HG03439 (cell line): ENCODE data around the gene NCK2.
A peak's percentile ranks its signal among the peaks of the same experiment; 100 is the strongest.

Experiments
- ATAC-seq: cut with Tn5 transposase; IDR thresholded peaks from one replicate; pipeline ENCODE4 v1.9.1; 2021; ENCODE audit warnings: mild to moderate bottlenecking, moderate library complexity; ENCODE audit not compliant: unreplicated experiment

The NCK2 gene

GRCh38 chr2:105808423-105809096 is 63.8 kb downstream of the NCK2 start:
- no peak for ATAC-seq

DNA sequence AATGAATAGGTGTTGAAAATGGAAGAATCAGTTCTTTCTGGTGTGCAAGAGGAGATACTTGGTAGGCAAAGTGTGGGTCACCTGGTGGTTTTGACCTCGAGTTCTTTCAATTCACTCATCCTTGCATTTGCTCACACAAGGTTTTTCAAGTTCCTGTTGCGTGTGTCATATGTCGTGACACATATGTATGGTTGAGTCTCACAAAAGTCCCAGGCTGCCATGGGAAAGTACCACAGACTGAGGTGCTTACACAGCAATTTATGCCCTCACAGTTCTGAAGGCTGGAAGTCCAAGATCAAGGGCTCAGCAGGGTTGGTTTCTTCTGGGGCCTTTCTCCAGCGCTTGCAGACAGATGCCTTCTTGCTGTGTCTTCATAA is 64.4 kb downstream of the NCK2 start:
- peak; percentile 43 for ATAC-seq

GRCh38 chr2:105809723-105810122 is 65.0 kb downstream of the NCK2 start:
- ATAC-seq = no peak

DNA sequence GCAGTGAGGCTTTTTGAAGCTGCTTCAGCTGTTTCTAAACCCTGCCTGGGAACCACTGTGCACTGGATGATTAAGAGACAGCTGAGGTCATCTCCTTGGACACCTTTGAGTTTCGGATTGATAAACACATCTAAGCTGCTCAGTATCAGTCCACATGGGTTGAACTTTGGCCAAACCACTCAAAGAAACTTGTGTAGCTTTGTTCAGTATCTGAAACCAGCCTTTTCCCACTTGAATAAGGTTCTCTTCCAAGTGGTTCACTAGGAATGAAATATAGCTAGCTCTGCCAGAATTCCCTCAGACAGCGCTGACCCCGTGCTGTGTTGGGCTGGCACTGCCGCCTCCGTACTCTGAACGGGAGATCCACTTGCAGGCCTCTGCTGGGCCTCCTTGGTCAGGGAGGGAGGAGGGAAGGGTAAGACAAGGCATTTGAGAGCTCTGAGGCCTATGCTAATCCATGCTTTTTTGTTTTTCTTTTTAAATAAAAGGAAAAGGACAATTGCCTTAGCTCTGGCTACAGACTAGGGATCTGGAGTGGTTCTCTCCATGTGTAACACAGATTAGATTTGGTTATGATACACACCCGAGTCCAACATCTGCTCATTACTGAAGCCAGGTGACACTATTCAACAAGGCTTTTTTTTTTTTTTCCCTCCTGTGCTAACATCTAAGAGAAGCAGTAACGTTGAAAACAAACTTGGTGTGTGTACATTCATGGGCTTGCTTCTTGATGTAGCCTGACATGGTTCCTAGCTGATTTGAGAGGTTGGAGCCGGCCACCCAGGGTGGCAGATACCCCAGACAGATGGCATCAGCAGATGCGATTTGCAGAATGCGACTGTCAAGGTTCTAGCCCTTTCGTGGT is 67.7 kb downstream of the NCK2 start:
- peak; percentile 89 for ATAC-seq

- ATAC-seq = no peak
These were observed 68.3 kb downstream of the NCK2 start for GRCh38 chr2:105813045-105813315.

DNA sequence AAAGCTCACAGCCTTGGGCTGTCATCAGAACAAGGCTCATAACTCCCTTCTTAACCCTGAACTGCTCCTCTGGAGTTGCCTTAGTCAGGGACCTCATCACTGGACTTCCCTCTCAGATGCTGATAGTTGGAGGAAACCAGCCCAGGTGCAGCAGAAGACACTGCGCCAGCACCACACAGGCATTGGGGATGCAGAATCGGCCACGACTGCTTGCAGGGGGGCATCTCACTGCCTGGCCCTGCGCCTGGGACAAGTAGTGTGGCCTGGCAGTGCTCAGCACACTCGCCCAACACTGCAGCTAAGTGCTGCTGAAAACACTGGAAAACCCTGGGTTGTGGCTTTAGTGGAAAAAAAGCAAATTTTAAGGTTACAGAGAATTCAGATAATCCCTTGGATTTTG is 68.7 kb downstream of the NCK2 start:
- no peak for ATAC-seq

DNA sequence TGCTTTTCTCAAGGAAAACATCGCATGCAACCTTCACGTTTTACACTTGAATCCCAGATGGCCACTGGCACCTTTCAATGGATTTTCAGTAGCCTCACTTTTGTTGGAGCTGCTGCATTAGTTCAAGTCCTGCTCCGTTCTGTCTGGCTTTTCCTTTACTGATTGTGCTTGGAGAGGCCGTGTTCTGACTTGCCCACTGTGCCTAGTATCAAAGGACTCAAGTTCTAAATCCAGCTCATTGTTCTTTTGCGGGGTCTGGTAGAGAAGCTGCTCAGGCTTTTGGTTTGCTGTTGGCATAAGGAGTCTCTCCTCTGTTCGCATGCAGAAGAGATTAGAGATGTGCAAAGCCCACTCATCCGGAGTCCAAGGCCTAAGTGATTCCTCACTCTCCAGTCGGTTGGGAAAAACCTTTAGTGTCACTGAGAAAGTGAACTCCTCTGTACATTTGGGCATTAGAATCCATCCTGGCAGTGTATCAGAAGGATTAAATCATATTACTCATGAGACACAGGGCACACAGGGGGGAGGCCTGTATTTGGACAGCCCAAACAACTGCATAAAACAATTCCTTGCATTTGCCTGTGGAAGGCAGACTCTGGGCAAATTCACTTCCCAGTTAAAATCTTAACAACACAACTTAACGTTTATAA is 69.7 kb downstream of the NCK2 start:
- ATAC-seq = no peak

GRCh38 chr2:105815401-105815800 is 70.7 kb downstream of the NCK2 start:
- ATAC-seq = no peak

DNA sequence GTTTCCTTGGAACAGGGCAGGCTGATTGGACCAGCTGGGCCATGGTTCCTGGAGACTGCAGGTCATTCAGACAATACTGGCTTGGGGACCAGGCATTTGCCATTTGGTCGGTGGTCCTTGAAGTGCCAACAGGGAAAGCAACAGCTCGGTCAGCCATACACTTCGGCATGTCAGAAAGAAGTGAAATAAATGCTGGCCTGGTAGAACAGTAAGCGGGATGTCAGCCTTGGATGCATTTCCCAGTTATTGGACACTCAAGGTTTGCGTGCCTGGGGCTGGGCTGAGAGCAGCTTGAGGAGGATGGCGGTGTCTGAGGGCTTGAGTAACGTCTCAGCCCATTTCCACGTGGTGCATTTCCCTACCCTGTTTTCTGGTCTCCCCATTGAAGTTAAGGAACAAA is 75.4 kb downstream of the NCK2 start:
- no peak for ATAC-seq

- no peak for ATAC-seq
These were observed 76.0 kb downstream of the NCK2 start for GRCh38 chr2:105820691-105821090.

GRCh38 chr2:105821428-105822125 is 76.9 kb downstream of the NCK2 start:
- no peak for ATAC-seq

DNA sequence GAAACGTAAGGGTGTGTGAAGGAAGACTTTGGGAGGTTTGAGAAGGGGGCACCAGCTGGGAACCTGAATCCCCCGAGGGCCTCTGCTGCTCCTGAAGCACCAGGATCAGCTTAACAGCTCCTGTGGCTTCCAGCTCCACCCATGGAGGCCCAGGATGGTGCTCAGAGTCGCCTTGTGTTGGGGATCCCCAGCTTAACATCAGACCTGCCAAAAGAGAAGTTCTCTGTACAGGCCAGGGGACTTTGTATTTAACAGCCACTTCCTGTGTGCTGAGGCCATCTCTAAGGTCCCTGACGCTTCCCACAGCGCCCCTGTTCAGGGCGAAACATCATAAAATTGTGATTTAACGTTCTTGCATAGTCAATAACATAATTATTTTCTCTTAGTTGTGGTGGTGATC is 77.5 kb downstream of the NCK2 start:
- ATAC-seq = peak; percentile 56

DNA sequence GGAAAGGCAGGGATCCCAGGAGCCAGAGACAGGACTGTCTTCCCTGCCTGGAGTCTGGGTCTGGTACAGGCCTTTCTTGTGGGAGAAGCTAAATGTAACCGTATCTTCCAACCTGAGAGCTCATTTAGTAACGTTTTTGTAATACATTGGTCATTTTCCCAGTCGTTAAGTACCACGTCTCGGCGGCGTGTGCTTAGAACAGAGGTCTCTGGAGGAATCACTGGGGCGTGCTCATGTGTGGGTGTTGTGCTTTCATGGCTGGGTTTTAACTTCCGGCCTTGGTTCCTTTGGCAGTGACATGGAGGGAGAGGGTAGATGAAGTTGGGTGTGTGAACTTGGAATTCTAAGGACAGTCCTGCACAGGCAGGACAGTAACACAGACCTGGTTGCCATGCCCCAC is 79.7 kb downstream of the NCK2 start:
- ATAC-seq = no peak

DNA sequence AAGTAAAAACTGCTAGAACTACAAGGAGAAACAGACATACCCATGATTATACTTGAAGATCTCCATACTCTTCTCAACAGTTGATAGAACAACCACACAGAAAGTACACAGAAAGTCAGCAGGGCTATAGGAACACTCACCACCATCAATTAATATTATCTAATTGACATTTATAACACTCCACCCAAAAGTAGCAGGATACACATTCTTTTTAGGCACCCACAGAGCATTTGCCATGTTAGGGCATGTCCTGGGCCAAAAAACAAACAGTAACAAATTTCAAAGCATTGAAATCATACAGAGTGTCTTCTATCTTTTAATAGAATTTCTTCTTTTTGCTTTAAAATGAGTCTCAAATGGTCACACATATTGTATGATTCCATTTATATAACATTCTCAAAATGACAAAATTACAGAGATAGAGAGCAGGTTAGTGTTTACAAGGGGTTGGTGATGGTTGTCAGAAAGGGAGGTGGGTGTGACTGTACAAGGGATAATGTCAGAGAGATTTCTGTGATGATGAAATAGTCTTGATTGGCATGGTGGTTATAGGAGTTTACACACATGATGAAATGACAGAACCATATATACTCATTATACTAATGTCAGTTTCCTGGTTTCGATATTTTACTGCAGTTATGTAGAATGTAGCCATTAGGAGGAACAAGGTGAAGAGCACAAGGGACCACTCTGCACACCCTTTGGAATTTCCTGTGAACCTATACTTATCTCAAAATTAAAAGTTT is 82.8 kb downstream of the NCK2 start:
- no peak for ATAC-seq

GRCh38 chr2:105828558-105828957 is 83.8 kb downstream of the NCK2 start:
- no peak for ATAC-seq

GRCh38 chr2:105834931-105835330 is 90.2 kb downstream of the NCK2 start:
- ATAC-seq = peak; percentile 80

GRCh38 chr2:105836341-105836740 is 91.6 kb downstream of the NCK2 start:
- ATAC-seq = no peak

DNA sequence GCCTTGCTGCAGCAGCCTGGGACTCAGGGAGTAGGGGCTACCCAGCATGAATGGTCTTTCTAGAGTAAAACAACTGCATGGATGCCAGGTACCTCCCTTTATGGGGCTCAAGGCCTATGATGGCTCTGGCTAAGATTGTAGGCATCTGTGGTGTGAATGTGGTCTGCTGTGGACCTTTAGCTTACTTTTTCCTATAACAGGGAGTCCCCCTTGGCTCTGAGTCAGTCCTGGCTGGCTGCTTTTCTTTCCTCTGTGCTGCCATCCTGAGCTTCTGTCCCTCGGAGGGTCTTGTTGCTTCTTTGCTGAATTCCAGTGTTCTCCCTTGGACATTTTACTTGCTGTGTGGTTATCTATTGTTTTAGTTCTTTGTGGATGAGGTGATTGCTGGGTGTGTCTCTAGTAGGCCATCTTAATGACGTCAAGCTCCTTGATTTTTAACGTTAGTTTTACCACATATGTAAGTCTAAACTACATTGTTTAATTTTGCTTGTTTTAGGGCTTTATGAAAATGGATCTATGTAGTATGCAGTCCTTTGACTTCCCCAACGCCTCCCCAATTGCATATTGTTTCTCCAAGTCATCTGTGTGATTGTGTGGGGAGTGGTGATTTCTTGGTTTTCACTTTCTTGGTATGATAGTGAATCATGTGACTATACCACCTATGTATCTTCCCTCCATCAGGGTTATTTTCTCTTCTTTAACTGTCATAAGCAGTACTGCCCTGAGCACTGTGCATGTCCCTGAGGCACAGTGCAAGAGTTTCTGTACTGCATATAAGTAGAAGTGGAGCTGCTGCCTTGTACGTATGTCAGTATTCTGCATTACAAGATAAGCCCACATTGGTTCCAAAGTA is 92.4 kb downstream of the NCK2 start:
- no peak for ATAC-seq

DNA sequence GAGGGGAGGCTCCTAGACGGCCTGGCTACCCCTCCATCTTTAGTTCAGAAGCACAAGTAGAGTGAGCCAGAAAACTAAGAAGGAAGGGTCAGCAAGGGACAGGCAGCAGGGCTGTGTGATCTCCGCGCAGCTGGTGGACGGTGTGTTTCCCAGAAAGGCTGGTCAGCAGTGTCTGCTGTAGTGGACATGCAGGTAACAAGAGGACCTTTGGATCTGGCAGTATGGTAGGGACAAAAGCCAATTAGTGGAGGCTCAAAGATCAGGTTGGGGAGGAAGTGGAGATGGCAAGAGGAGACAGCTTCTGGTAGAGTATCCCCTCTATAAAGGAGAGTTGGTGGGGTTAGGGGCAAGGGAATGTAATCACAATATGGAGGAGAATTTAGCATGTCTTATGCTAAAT is 95.1 kb downstream of the NCK2 start:
- ATAC-seq = no peak

DNA sequence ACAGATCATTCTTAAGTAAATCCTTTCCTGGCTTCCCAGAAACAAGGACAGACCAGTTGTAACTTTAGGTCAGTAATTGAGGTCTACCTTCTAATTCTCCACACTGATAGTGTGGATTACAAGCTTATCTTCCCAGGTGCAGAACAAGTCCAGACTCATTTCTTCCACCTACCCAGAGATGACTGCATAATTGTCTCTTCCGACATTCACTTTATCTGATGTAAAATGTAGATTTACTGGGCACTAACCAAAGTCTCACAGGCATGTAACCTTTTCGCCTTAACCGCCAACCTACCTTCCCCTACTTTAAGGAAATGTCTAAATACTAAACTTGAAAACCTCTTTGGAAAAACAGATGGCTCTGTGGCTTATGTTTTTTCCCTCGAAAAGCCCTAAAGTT is 96.2 kb downstream of the NCK2 start:
- no peak for ATAC-seq
